Peyer's patch (tissue), 4 donors: ENCODE measurements around the gene FPR2. TPM values are rescaled to one million over a fixed set of nuclear protein-coding genes. Genes with fewer than 3 reads are reported as not detected.
A peak's percentile ranks its signal among the peaks of the same experiment; 100 is the strongest.

Experiments
- DNase-seq, 3 donors: peaks; one replicate each; pipeline ENCODE4 v3.0.0-alpha.2; 2017 to 2019
- H3K27ac ChIP-seq, 4 donors: fragments of 200-600 bp; sonication (generic); one replicate each; pipeline ENCODE4 v1.5.1; 2016 to 2019
- H3K27me3 ChIP-seq, 2 donors: fragments of 200-600 bp; sonication (generic); one replicate each; pipeline ENCODE4 v1.5.1; 2019
- H3K36me3 ChIP-seq, 3 donors: fragments of 200-600 bp; sonication (generic); one replicate each; pipeline ENCODE4 v1.5.1; 2016 to 2019
- H3K4me1 ChIP-seq, 4 donors: fragments of 200-600 bp; sonication (generic); one replicate each; pipeline ENCODE4 v1.5.1; 2016 to 2019
- H3K4me3 ChIP-seq, 4 donors: fragments of 200-600 bp; sonication (generic); 1 replicate in 3 of 4; 2 replicates in 1 of 4; pipeline ENCODE4 v1.5.1; 2016 to 2019; ENCODE audit warnings: mild to moderate bottlenecking in 1 of 4
- H3K9me3 ChIP-seq, 4 donors: fragments of 200-600 bp; sonication (generic); one replicate each; pipeline ENCODE4 v1.5.1; 2016 to 2019; ENCODE audit warnings: mild to moderate bottlenecking in 1 of 4
- CTCF ChIP-seq, 6 experiments: fragments of 450-650 bp in 4 of 6; fragments of 200-600 bp in 2 of 6; sonication (generic) in 1 of 6; IDR thresholded peaks; one replicate each; pipeline ENCODE4 v1.5.1; 2017 to 2019; ENCODE audit warnings: antibody characterized with exemption in 6 of 6, mild to moderate bottlenecking in 3 of 6, moderate library complexity in 1 of 6
- POLR2A ChIP-seq, 2 donors: fragments of 450-650 bp; IDR thresholded peaks; one replicate each; pipeline ENCODE4 v1.5.1; 2017; ENCODE audit warnings: antibody characterized with exemption in 2 of 2, mild to moderate bottlenecking in 2 of 2, moderate library complexity in 2 of 2
- total RNA-seq, 4 donors: library from RNA; depleted of rRNA; stranded (reverse); fragments of >200 nt; gene quantifications; one replicate each; pipeline ENCODE4 v1.1.0, GENCODE V29; 2016

The FPR2 gene
- total RNA-seq, 4 donors from 2014 or later = 1.9 TPM; not detected in 3

- Histone ChIP-seq H3K36me3 (no peaks in the 10 kb centered on the region), H3K4me3 (no peak overlapping the region), H3K9me3 (no peaks in the 10 kb centered on the region), H3K27ac (no peak overlapping the region), H3K27me3 (no peaks in the 10 kb centered on the region), H3K4me1 (no peaks in the 10 kb centered on the region)
- TF ChIP-seq POLR2A (IDR thresholded peaks at IDR 0.05) (no peak), CTCF (IDR thresholded peaks at IDR 0.05) (no peak)
- no peak for DNase-seq
Measured at GRCh38 chr19:51807111-51807701, 46.2 kb downstream of the FPR2 start.

GRCh38 chr19:51807925-51808324, 46.9 kb downstream of the FPR2 start:
- no peak for DNase-seq
- no peak overlapping the region for H3K4me3 ChIP-seq
- no peaks in the 10 kb centered on the region for H3K9me3 ChIP-seq
- no peaks in the 10 kb centered on the region for H3K4me1 ChIP-seq
- TF ChIP-seq CTCF (IDR thresholded peaks at IDR 0.05) (no peak), POLR2A (IDR thresholded peaks at IDR 0.05) (no peak)
- no peaks in the 10 kb centered on the region for H3K36me3 ChIP-seq
- H3K27me3 ChIP-seq = no peaks in the 10 kb centered on the region
- no peak overlapping the region for H3K27ac ChIP-seq

DNA sequence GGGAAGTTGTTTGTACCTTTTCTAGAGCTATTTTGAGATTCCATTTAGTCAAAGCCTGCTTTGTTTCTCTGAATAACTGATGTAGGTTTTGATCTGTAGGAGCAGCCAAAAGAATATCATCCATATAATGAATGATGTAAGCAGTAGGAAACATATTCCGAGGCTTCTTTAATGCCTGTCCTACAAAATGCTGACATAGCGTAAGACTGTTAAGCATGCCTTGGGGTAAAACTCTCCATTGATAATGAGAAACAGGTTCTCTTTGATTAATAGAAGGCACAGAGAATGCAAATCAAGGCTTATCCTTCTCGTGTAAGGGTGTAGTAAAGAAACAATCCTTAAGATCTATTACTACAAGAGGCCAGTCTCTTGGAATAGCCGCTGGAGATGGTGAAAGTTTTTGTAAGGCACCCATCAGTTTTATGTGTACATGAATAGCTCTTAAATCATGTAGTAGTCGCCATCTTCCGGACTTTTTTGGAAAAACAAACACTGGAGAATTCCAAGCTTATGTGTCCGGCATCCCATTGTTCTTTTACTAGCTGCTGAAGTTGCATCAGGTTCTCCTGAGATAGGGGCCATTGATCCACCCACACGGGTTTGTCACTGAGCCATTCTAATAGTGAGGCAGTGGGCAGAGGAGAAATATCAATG, 47.5 kb downstream of the FPR2 start:
- no peak overlapping the region for H3K27ac ChIP-seq
- no peaks in the 10 kb centered on the region for H3K4me1 ChIP-seq
- H3K36me3 ChIP-seq = no peaks in the 10 kb centered on the region
- no peak for TF ChIP-seq POLR2A (IDR thresholded peaks at IDR 0.05)
- no peak for TF ChIP-seq CTCF (IDR thresholded peaks at IDR 0.05)
- no peaks in the 10 kb centered on the region for H3K9me3 ChIP-seq
- no peak overlapping the region for H3K4me3 ChIP-seq
- DNase-seq = no peak
- H3K27me3 ChIP-seq = no peaks in the 10 kb centered on the region

DNA sequence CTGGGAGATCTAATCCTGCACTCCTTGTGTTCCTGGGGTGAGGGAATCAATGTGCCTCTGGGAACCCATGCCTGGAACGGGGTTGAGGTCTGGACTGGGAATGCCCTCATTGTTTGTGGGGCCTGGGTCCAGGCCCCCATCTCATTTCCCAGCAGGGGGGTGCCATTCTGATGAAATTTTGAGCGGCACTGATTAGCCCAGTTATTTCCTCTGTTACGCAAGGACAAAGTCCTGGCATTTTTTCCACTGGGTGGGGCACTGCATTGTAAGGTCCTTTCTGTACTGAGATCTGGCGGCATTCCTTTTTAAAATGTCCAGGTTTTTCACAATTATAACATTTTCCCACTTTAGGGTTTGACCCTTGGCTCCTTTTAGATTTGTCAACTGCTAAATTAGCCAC, 48.8 kb downstream of the FPR2 start:
- H3K27ac ChIP-seq = no peak overlapping the region
- H3K36me3 ChIP-seq = no peaks in the 10 kb centered on the region
- no peak for DNase-seq
- TF ChIP-seq CTCF (IDR thresholded peaks at IDR 0.05) (no peak), POLR2A (IDR thresholded peaks at IDR 0.05) (no peak)
- H3K27me3 ChIP-seq = no peaks in the 10 kb centered on the region
- no peaks in the 10 kb centered on the region for H3K4me1 ChIP-seq
- H3K4me3 ChIP-seq = no peak overlapping the region
- no peaks in the 10 kb centered on the region for H3K9me3 ChIP-seq

- H3K4me1 ChIP-seq = no peaks in the 10 kb centered on the region
- H3K4me3 ChIP-seq = no peak overlapping the region
- DNase-seq = no peak
- no peaks in the 10 kb centered on the region for H3K9me3 ChIP-seq
- H3K36me3 ChIP-seq = no peaks in the 10 kb centered on the region
- TF ChIP-seq CTCF (IDR thresholded peaks at IDR 0.05) (peak in 1 of 6 experiments; percentile 17), POLR2A (IDR thresholded peaks at IDR 0.05) (no peak)
- H3K27ac ChIP-seq = no peak overlapping the region
- no peaks in the 10 kb centered on the region for H3K27me3 ChIP-seq
Measured at GRCh38 chr19:51810223-51810622, 49.2 kb downstream of the FPR2 start.
